ENCODE data around the gene HIVEP3.

DNA sequence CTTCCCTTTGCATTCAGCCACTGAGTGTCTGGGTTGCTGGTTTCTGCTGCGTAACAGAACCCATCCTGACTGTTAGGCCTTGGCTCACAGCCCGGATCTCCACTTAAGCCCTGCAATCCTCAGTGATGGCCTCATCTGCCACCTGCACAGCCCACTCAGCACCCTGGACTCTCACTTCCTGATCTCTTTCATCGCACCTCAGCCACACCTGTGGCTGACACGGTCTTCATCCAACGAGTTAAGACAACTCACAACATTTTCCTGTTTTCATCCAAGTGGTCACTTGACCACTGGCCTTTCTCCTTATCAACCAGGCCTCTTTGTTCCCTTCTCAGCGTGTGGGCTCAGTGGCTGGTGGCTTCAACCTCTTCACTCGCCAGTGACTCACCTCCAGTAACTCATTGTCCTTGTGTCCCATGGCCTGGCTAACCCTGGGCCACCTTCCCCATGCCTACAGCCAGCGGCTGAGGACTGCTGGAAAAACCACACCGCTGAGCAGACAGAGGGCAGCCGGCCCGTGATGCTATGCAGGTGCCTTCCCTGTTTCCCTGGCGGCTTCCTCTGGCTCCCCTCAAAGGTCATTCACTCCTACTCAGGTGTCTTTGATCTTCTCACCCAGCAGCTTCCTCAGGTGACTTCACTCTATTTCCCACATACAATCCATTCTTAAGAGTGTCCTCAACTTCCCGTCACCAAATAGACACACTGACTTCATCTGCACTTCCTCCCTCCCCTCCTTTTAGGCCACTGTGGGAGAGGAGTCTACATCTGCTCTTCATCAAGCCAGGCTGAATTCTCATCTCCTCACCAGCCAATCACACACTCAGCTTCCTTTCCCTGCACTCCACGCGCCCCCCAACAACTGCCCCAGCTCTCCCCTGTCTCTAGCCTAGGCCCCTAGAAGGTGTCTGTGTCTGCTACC, 414.3 kb downstream of the HIVEP3 start:
- TF ChIP-seq CTCF (conservative IDR thresholded peaks at IDR 0.05; ENCODE audit: low read depth, low read length): 0 out of 2 replicates have a peak, but pooled peaks have one; percentile 7
- TF ChIP-seq EZH2 (IDR thresholded peaks at IDR 0.05; ENCODE audit: borderline replicate concordance, low read depth, low read length, poor library complexity, severe bottlenecking): no peak
